Stimulated activated CD4-positive, alpha-beta T cell treated with anti-CD3 and anti-CD28 coated beads, Interleukin-4, amount 100 ng/mL, for 1 hour (primary cell): ENCODE data around the gene STPG2.
"Not testable (repeated sequence)": the region's sequence is repeated elsewhere in the genome, so short reads cannot be mapped to it uniquely, and the experiment has no call there.

Source experiments
- DNase-seq: peaks from one replicate; pipeline ENCODE4 v3.0.0-alpha.2; 2020

STPG2 gene

GRCh38 chr4:97778174-97778573 lies 365.1 kb downstream of the STPG2 start:
- no peak for DNase-seq

- no peak for DNase-seq
These were observed 368.8 kb downstream of the STPG2 start for GRCh38 chr4:97774347-97774989.

- DNase-seq: no peak
These were observed 373.1 kb downstream of the STPG2 start for GRCh38 chr4:97770222-97770621.

- no peak for DNase-seq
These were observed 381.2 kb downstream of the STPG2 start for GRCh38 chr4:97762115-97762512.

GRCh38 chr4:97761445-97762114 lies 381.7 kb downstream of the STPG2 start:
- no peak for DNase-seq

- no peak for DNase-seq
These were observed 383.5 kb downstream of the STPG2 start for GRCh38 chr4:97759785-97760184.

GRCh38 chr4:97752599-97752998 lies 390.7 kb downstream of the STPG2 start:
- no peak for DNase-seq

- DNase-seq: no peak
These were observed 395.3 kb downstream of the STPG2 start for GRCh38 chr4:97747945-97748344.

GRCh38 chr4:97720869-97721432 lies 422.3 kb downstream of the STPG2 start:
- no peak for DNase-seq

GRCh38 chr4:97691111-97691605 lies 452.1 kb downstream of the STPG2 start:
- DNase-seq: no peak

GRCh38 chr4:97670703-97671269 lies 472.5 kb downstream of the STPG2 start:
- no peak for DNase-seq

GRCh38 chr4:97665553-97665952 lies 477.7 kb downstream of the STPG2 start:
- DNase-seq: no peak

- DNase-seq: no peak
These were observed 478.5 kb downstream of the STPG2 start for GRCh38 chr4:97664741-97665140.

- no peak for DNase-seq
These were observed 481.1 kb downstream of the STPG2 start for GRCh38 chr4:97662133-97662532.

GRCh38 chr4:97656044-97656720 lies 487.1 kb downstream of the STPG2 start:
- DNase-seq: no peak

- no peak for DNase-seq
These were observed 489.6 kb downstream of the STPG2 start for GRCh38 chr4:97653701-97654100.

GRCh38 chr4:97646997-97647396 lies 496.3 kb downstream of the STPG2 start:
- no peak for DNase-seq

GRCh38 chr4:97645071-97645821 lies 498.0 kb downstream of the STPG2 start:
- no peak for DNase-seq

GRCh38 chr4:97643179-97643578 lies 500.1 kb downstream of the STPG2 start:
- no peak for DNase-seq

- DNase-seq: no peak
These were observed 503.3 kb downstream of the STPG2 start for GRCh38 chr4:97639961-97640360.

GRCh38 chr4:97633831-97634230 lies 509.4 kb downstream of the STPG2 start:
- not testable (repeated sequence) for DNase-seq

- no peak for DNase-seq
These were observed 515.5 kb downstream of the STPG2 start for GRCh38 chr4:97627750-97628149.

GRCh38 chr4:97624204-97624603 lies 519.1 kb downstream of the STPG2 start:
- DNase-seq: no peak
